GM12892 (cell line): ENCODE results near the gene PARP4.

Experiments used
- POLR2A ChIP-seq: IDR thresholded peaks from 2 replicates; pipeline ENCODE4 v1.6.1; 2011; ENCODE audit warnings: low read depth, low read length, control low read depth
- POLR2AphosphoS5 ChIP-seq: IDR thresholded peaks from 2 replicates; pipeline ENCODE4 v1.6.1; 2011; ENCODE audit warnings: low read depth, low read length, control low read depth

DNA sequence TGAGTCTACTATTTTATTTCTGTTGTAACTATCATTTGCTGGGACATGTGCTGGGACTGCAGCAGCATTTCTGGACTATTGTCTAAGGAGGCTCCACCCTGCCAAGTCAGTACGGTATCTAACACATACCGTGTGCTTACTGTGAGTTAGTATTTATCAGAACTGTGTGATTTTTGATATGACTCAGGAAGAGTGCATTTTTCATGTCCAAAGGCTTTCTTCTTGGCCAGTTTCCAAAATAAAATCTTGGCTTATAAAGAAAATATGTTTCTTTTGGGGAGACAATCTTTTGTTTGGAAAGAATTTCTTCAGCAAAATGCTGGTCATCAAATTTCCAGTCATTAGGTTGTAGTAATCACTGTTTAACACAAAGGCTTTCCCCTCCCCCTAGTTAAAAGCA, 11.6 kb downstream of the PARP4 start:
- TF ChIP-seq POLR2AphosphoS5, result no peak
- no peak for TF ChIP-seq POLR2A
